ENCODE measurements around the gene DSCAM.
"Not testable (repeated sequence)": the region's sequence is repeated elsewhere in the genome, so short reads cannot be mapped to it uniquely, and the experiment has no call there.

The DSCAM gene

DNA sequence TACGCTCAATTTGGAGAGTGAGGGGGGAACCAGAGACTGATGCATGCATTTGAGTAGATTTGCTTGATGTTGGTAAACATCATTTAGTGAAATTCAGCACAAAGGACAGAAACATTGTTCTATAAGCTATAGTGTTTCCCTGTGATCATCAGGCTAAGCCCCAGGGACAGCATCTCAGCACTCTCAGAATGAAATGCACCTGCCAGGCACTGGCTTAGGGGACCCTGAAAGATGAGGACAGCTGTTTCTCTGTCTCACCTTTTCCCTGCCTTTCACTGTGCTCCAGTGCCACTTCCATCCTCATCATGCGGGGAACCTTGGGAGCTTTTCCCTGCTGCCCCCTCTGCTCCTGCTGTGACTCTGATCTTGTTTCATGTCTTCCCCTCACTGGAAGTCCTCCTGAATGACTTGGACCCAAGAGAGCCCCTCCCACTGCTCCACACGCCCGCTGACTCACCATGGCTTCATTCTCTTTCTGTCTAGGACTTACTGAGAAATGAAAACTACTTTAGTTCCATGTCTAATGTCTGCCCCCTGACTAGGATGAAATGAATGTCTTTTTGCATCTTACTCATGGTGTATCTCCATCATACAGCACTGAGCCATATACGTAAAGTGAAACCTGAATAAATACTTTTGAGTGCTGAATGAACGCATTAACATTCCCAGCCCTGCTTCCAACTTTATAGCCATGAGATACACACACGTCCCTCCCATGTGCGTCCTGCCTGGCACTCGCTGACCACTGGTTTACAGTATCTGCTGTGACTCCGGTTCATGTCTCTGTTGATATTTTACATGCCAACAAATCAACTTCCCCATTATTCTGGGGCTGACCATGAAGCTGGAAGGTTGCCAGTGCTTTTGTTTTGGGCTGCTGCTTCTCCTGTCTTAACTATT is 797.7 kb downstream of the DSCAM start:
- TF ChIP-seq, protein P1, sequence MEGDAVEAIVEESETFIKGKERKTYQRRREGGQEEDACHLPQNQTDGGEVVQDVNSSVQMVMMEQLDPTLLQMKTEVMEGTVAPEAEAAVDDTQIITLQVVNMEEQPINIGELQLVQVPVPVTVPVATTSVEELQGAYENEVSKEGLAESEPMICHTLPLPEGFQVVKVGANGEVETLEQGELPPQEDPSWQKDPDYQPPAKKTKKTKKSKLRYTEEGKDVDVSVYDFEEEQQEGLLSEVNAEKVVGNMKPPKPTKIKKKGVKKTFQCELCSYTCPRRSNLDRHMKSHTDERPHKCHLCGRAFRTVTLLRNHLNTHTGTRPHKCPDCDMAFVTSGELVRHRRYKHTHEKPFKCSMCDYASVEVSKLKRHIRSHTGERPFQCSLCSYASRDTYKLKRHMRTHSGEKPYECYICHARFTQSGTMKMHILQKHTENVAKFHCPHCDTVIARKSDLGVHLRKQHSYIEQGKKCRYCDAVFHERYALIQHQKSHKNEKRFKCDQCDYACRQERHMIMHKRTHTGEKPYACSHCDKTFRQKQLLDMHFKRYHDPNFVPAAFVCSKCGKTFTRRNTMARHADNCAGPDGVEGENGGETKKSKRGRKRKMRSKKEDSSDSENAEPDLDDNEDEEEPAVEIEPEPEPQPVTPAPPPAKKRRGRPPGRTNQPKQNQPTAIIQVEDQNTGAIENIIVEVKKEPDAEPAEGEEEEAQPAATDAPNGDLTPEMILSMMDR (IDR thresholded peaks at IDR 0.05; ENCODE audit: low read length, missing control alignments), result no peak
- DNase-seq (ENCODE audit: low read depth), result no peak
- no peak overlapping the region for H3K4me3 ChIP-seq (replicated peaks; ENCODE audit: low read depth, low read length)

DNA sequence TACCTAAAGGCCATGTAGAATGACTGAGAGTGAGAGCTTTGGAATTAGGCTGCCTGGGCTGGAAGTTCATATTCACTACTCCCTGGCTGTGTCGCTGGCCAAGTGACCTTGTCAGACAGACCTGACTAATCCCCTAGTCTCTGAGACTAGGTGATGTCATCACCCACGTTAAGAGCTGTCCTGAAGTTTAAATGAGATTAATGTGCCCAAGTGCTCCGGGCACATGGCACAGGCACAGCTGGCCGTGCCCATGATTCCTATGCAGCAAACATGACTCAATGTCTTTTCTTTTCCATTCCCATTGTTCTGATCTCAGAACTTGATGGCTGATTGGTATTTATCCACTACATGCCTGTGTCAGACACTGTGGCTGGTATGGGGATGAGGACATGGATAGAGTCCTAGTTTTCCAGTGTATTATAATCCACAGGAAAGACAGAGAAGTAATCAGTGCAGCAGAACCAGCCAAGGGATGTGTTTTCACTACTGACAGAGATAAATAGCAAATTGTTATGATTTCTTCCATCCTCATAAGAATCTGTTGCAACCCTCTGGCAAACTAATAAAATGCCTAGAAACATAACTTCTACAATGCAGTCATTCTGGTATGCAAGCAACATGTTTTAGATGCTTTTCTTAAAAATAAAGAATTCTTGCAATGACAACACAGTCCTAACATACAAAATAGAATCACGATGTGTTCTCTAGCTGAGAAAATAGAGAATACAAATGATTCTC is 798.8 kb downstream of the DSCAM start:
- H3K4me3 ChIP-seq (replicated peaks; ENCODE audit: low read depth, low read length), result no peak overlapping the region
- DNase-seq (ENCODE audit: low read depth), result no peak
- TF ChIP-seq, protein P1 (IDR thresholded peaks at IDR 0.05; ENCODE audit: low read length, missing control alignments), result no peak

DNA sequence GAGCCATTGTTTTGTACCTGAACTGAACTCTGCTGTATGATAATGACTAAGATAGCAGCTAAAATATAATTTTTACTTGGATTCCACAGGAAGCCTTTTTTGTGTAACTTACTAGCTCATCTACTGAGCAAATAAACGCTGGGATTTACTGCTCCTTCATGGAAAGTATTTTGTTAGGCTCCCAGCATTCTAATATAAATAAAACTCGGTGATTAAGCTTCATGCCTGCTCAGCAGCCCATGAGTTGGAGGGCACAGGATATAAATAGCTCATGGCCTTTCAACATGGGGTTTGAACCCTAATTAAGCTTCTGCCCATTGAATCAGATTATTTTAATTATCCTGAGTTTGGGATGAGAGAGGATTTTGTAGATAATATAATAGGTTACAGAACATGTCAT is 799.7 kb downstream of the DSCAM start:
- TF ChIP-seq, protein P1 (IDR thresholded peaks at IDR 0.05; ENCODE audit: low read length, missing control alignments), result no peak
- no peak overlapping the region for H3K4me3 ChIP-seq (replicated peaks; ENCODE audit: low read depth, low read length)
- no peak for DNase-seq (ENCODE audit: low read depth)

DNA sequence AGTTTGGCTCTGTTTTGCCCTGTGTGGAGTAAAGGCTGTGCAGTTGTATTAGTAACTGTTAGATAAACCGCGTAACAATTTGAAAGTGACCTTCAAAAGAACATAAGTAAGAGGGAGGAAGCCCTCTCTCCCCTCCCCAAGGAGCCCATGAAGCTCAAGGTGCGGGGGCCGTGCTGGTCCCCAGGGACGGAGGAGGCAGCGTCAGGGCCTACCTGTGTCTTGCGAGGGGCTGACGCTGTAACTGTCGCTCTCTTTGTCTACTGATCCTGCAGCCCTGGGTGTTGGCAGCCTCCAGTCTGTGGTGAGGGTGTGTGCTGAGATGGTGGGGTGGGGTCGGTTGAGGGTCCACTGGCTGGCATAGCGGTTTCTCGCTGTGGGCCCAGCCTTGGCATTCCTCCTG is 803.1 kb downstream of the DSCAM start:
- no peak overlapping the region for H3K4me3 ChIP-seq (replicated peaks; ENCODE audit: low read depth, low read length)
- DNase-seq (ENCODE audit: low read depth), result no peak
- TF ChIP-seq, protein P1 (IDR thresholded peaks at IDR 0.05; ENCODE audit: low read length, missing control alignments), result no peak

DNA sequence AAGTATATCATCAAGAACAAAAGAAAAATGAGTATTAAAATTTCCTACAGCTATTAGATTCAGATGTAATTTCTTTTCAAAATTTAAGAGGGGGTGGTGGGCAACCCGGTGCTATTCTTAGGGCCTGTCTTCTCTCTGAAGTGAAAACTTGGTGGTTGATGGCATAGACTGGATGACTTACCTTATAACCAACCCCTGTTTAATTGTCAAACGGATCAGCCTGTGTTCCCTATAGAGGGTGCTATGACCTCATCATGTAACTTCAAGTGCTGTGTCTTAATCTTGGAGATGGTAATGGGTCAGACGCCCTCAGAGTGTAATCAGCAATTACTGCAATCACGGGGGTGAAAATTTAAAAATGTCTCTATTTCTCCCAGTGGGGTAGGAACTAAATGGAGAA is 803.5 kb downstream of the DSCAM start:
- H3K4me3 ChIP-seq (replicated peaks; ENCODE audit: low read depth, low read length), result no peak overlapping the region
- no peak for DNase-seq (ENCODE audit: low read depth)
- TF ChIP-seq, protein P1 (IDR thresholded peaks at IDR 0.05; ENCODE audit: low read length, missing control alignments), result no peak

DNA sequence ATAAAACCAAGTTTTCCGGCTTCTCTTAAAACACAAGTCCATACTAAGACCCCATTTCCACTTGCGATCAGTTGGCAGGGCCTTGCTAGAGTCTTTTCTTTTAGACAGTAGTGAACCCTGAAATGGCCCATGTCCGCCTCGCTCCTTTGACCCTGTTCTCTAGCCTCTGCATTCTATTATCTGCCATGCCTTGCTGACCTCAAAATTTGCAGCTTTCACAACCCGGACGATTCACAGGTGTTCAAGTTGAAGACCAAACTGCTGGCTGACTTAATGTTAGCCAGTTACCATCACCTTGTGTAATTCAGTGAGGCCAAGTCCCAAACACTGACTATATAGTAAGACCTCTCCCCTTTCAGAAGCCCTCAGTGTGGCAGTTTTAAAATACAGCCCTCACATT is 805.5 kb downstream of the DSCAM start:
- DNase-seq (ENCODE audit: low read depth), result no peak
- H3K4me3 ChIP-seq (replicated peaks; ENCODE audit: low read depth, low read length), result no peak overlapping the region
- TF ChIP-seq, protein P1 (IDR thresholded peaks at IDR 0.05; ENCODE audit: low read length, missing control alignments), result no peak

DNA sequence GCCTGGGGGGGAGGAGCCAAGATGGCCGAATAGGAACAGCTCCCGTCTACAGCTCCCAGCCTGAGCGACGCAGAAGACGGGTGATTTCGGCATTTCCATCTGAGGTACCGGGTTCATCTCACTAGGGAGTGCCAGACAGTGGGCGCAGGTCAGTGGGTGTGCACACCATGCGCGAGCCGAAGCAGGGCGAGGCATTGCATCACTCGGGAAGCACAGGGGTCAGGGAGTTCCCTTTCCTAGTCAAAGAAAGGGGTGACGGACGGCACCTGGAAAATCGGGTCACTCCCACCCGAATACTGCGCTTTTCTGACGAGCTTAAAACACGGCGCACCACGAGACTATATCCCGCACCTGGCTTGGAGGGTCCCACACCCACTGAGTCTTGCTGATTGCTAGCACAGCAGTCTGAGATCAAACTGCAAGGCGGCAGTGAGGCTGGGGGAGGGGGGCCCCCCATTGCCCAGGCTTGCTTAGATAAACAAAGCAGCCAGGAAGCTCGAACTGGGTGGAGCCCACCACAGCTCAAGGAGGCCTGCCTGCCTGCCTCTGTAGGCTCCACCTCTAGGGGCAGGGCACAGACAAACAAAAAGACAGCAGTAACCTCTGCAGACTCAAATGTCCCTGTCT is 813.7 kb downstream of the DSCAM start:
- not testable (repeated sequence) for H3K4me3 ChIP-seq (replicated peaks; ENCODE audit: low read depth, low read length); DNase-seq (ENCODE audit: low read depth)
